Ishikawa (cell line): ENCODE measurements around the gene SMIM44.

Experiments used
- CEBPB ChIP-seq: IDR thresholded peaks from 2 replicates; pipeline ENCODE4 v1.6.1; 2012
- CREB1 ChIP-seq: IDR thresholded peaks from 2 replicates; pipeline ENCODE4 v1.6.1; 2012; ENCODE audit warnings: low read depth
- EGR1 ChIP-seq: IDR thresholded peaks from 2 replicates; pipeline ENCODE4 v1.6.1; 2012
- EP300 ChIP-seq: IDR thresholded peaks from 2 replicates; pipeline ENCODE4 v1.6.1; 2012; ENCODE audit warnings: borderline replicate concordance
- FOXM1 ChIP-seq: IDR thresholded peaks from 2 replicates; pipeline ENCODE4 v1.6.1; 2012; ENCODE audit warnings: low read depth, borderline replicate concordance
- NFIC ChIP-seq: IDR thresholded peaks from 2 replicates; pipeline ENCODE4 v1.6.1; 2012
- RAD21 ChIP-seq: IDR thresholded peaks from 2 replicates; pipeline ENCODE4 v1.6.1; 2012; ENCODE audit warnings: low read depth
- REST ChIP-seq: IDR thresholded peaks from 2 replicates; pipeline ENCODE4 v1.6.1; 2012; ENCODE audit warnings: low read depth, mild to moderate bottlenecking
- TAF1 ChIP-seq: IDR thresholded peaks from 2 replicates; pipeline ENCODE4 v1.6.1; 2012; ENCODE audit warnings: low read depth, mild to moderate bottlenecking
- TCF12 ChIP-seq: IDR thresholded peaks from 2 replicates; pipeline ENCODE4 v1.6.1; 2012; ENCODE audit warnings: low read depth
- TEAD4 ChIP-seq: IDR thresholded peaks from 2 replicates; pipeline ENCODE4 v1.6.1; 2012
- YY1 ChIP-seq: IDR thresholded peaks from 2 replicates; pipeline ENCODE4 v1.6.1; 2012; ENCODE audit warnings: low read depth
- ZBTB7A ChIP-seq: IDR thresholded peaks from 2 replicates; pipeline ENCODE4 v1.6.1; 2012; ENCODE audit warnings: low read depth
- TF ChIP-seq, protein P1 (sequence below): IDR thresholded peaks from 2 replicates; pipeline ENCODE4 v1.6.1; 2012
- TF ChIP-seq, protein P2 (sequence below): IDR thresholded peaks from 2 replicates; pipeline ENCODE4 v1.6.1; 2012

Gene SMIM44

DNA sequence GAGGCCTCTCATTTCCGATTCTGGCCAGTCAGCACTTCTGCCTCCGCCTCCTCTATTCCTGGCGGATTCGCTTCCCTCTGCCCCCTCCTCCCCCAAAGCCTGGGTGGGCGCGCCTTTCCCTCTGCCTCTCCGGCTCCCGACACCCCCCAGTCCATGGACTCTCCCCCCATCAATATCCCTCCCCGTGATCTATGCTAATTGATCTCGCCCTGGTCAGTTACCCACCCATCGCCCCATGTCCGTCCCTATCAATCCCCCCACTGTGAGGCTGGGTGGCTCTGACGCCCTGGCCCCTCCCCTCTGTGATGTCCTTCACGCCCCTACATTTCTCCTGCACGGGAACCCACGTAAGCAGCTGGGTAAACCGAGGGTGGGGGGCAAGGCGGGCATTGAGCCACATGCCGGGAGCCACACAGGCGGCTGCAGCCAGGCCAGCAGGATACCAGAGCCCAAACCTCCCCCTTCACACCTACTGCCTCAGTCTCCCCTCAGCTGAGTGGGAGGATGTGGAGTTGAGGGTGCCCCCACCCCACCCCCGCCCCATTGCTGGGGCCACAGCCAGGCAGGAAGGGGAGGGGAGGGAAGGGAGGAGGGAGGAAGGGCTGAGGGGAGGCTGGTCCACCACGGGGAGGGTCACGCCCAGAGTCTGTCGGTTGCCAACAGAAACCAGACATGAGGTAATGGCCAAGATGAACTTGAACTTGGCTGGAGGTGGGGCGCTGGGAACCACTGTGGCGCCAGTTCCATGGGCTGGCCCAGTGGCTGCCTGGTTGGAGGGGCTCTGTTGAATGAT, 24.0 kb downstream of the SMIM44 start:
- TF ChIP-seq, protein P1, sequence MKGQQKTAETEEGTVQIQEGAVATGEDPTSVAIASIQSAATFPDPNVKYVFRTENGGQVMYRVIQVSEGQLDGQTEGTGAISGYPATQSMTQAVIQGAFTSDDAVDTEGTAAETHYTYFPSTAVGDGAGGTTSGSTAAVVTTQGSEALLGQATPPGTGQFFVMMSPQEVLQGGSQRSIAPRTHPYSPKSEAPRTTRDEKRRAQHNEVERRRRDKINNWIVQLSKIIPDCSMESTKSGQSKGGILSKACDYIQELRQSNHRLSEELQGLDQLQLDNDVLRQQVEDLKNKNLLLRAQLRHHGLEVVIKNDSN: no peak
- TF ChIP-seq ZBTB7A (no peak), RAD21 (no peak), NFIC (peak; percentile 27; the same call in 1 of the 2 replicates)

GRCh38 chr19:3458229-3459088, 24.8 kb downstream of the SMIM44 start:
- no peak for TF ChIP-seq YY1
- TF ChIP-seq TEAD4: peak; percentile 13; the same call in 1 of the 2 replicates
- TF ChIP-seq ZBTB7A: 0 out of 2 replicates have a peak, but pooled peaks have one; percentile 7
- TF ChIP-seq FOXM1: no peak

DNA sequence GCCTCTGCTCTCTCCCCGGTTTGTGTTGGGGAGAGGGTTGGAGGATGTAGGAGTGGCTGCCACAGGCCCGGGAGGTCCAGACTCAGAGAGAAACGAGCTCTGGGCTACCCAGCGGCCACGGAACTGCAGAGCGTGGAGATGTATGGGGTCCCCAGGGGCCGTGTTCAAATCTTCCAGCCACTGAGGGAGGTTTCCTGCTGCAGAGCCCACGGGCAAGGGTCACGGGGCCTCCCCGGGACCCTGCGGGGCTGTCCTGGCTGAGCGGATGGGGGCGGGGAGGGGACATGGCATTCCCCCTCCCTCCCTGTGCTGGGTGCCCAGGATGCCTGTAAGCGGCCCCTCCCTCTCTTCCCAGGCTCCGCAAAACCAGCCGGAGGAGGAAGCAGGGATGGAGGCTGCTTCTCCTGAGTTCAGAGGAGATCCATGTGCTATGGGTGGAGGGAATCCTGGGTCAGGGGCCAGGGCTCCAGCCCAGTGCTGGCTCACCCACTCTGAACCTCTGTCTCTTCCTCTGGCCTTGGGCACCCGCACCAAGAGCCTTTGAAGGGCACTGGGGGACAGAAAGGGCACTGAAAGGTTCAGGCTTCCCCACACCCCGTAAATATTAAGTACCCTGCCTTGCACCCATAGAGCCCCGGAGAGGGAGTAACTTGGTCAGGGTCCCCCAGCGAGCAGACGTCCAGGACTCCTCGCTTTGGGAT, 25.6 kb downstream of the SMIM44 start:
- TF ChIP-seq CREB1 (no peak), REST (no peak)

DNA sequence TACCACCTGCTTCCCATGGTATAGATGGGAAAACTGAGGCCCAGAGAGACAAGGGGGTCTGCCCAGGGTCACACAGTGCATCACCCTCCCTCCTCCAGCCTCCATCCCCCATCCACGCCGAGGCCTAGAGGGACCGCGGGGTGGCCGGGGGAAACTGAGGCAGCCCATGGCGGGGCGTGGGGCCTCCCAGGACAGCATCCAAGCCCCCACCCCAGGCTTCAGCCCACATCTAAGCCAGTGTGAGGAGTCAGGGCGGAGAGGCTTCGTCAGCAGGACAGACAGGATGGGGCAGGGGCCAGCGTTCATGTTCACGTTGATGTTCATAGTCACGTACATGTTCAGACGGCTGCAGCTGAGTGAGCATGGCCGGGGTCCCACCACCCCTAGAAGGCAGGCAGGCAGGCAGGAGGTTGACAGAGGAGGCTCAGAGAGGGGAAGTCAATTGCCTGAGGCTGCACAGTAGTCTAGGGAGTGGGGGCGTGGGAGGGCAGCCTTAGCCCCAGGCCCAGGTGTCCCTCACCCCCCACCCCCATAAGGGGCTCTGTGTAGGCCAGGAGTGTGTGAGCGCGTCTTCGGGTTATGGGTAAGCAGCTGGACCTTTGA, 26.2 kb downstream of the SMIM44 start:
- no peak for TF ChIP-seq TCF12
- TF ChIP-seq, protein P2, sequence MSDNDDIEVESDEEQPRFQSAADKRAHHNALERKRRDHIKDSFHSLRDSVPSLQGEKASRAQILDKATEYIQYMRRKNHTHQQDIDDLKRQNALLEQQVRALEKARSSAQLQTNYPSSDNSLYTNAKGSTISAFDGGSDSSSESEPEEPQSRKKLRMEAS: no peak
- no peak for TF ChIP-seq TAF1
- TF ChIP-seq REST: no peak
- TF ChIP-seq ZBTB7A: no peak
- no peak for TF ChIP-seq TEAD4
- no peak for TF ChIP-seq FOXM1
- TF ChIP-seq EGR1: no peak
- TF ChIP-seq RAD21: no peak
- no peak for TF ChIP-seq CREB1
- TF ChIP-seq, protein P1: no peak
- TF ChIP-seq CEBPB: no peak
- TF ChIP-seq EP300: no peak
- TF ChIP-seq NFIC: no peak
- no peak for TF ChIP-seq YY1

- no peak for TF ChIP-seq TEAD4
- no peak for TF ChIP-seq YY1
Measured at GRCh38 chr19:3455960-3456601, 27.2 kb downstream of the SMIM44 start.

- TF ChIP-seq CREB1 (no peak), FOXM1 (no peak), ZBTB7A (no peak), REST (no peak), EP300 (no peak), TEAD4 (no peak), NFIC (no peak), RAD21 (no peak), TAF1 (no peak), TCF12 (no peak), YY1 (no peak), CEBPB (no peak)
- TF ChIP-seq, protein P2: no peak
- TF ChIP-seq, protein P1: no peak
Measured at GRCh38 chr19:3455393-3455955, 27.8 kb downstream of the SMIM44 start.
